AG08396 (cell line): ENCODE measurements around the gene ZNF205.

Experiments used
- DNase-seq: peaks from one replicate; pipeline ENCODE4 v3.0.0; 2012; ENCODE audit warnings: low spot score, mixed read lengths

Gene ZNF205

GRCh38 chr16:3101841-3102470 is 10.4 kb upstream of the ZNF205 start:
- no peak for DNase-seq

- DNase-seq = peak; percentile 96
Observed at GRCh38 chr16:3106205-3106928, 6.0 kb upstream of the ZNF205 start.

DNA sequence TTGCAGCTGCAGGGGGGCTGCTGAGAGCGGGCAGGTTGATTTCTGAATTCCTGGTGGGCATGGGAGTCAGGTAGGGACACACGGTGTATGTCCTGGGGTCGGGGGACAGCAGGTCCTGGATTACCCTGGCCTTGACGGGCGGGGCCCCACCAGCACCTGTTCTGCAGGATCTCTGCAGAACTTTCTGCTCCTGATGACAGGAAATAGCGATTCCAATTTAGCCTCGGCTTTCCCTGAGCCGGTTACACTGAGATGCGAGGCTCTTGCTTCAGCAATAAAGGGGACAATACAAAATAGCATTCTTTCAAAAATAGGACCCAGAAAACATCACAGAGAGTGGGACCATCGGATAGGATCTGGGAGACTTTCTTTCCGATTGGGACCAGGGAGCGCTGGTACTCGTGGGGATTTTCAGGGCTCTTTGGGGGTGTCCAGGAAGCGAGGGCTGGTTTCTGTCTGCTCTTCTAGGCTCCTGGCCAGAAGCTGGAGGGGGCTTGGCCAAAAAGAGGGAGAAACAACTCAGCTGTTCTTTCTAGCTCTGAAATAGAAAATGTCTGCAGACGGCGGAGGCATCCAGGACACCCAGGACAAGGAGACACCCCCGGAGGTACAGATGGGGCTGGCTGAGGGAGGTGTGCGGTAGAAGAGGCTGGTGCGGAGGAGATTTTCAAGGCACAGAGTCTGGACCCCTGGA is 642 bp downstream of the ZNF205 start:
- no peak for DNase-seq

DNA sequence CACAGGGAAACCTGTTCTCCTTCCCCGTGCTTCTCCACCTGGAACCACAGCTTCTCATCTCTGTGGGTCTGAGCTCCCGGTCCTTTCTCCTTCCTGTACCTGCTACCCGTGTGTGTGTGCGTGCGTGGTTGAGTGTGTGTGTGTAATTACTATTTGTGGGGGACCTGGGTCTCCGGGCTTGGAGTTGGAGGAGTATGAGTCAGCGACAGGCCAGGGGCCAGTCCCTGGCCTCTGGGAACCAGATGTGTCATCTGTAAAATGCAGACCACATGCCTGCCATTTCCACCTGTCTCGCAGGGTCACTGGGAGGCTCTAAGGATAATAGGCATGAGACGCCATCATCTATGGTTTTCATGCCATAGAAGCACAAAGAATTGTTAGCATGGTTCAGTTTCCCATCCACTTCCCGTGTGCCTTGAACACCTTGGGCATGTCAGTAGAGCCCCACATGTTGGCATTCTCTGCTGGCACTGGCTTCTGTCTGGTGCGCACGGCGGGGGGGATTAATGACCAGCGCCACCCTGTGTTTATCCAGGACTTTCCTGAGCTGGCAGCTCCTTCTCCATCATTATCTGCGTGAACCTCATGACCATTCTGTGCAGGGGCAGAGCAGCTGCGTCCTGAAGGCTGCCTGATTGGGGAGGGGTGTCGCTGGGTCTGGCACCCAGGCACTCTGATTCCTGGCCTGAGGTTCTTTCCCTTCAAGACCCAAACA is 1.5 kb downstream of the ZNF205 start:
- DNase-seq = no peak

GRCh38 chr16:3115003-3115402 is 2.6 kb downstream of the ZNF205 start:
- DNase-seq = no peak

- no peak for DNase-seq
Observed at GRCh38 chr16:3115561-3115960, 3.2 kb downstream of the ZNF205 start.

- no peak for DNase-seq
Observed at GRCh38 chr16:3118204-3118790, 5.9 kb downstream of the ZNF205 start.

GRCh38 chr16:3118846-3119245 is 6.5 kb downstream of the ZNF205 start:
- DNase-seq = no peak

DNA sequence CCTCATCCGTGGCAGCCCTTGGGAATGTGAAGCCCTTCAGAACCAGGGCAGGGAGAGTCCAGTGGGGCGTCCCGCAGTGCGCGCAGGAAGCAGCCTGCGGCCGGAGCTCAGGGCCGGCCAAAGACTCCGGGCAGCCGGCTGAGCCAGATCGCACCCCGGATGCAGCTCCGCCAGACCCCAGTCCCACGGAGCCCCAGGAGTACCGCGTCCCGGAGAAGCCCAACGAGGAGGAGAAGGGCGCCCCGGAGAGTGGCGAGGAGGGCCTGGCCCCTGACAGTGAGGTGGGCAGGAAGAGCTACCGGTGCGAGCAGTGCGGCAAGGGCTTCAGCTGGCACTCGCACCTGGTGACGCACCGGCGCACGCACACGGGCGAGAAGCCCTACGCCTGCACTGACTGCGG is 6.9 kb downstream of the ZNF205 start:
- DNase-seq = no peak

DNA sequence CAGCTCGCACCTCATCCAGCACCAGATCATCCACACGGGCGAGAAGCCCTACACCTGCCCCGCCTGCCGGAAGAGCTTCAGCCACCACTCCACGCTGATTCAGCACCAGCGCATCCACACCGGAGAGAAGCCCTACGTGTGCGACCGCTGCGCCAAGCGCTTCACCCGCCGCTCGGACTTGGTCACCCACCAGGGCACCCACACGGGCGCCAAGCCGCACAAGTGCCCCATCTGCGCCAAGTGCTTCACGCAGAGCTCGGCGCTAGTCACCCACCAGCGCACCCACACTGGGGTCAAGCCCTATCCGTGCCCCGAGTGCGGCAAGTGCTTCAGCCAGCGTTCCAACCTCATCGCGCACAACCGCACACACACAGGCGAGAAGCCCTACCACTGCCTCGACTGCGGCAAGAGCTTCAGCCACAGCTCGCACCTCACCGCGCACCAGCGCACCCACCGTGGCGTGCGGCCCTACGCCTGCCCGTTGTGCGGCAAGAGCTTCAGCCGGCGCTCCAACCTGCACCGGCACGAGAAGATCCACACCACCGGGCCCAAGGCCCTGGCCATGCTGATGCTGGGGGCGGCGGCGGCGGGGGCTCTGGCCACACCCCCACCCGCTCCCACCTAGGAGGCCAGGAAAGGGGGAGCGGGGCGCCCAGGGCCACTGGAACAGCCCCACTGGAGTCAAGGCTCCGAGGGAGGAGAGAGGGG is 7.5 kb downstream of the ZNF205 start:
- no peak for DNase-seq

- no peak for DNase-seq
Observed at GRCh38 chr16:3120435-3120834, 8.0 kb downstream of the ZNF205 start.

GRCh38 chr16:3121851-3122467 is 9.6 kb downstream of the ZNF205 start:
- DNase-seq = no peak

GRCh38 chr16:3122926-3123570 is 10.7 kb downstream of the ZNF205 start:
- DNase-seq = no peak

DNA sequence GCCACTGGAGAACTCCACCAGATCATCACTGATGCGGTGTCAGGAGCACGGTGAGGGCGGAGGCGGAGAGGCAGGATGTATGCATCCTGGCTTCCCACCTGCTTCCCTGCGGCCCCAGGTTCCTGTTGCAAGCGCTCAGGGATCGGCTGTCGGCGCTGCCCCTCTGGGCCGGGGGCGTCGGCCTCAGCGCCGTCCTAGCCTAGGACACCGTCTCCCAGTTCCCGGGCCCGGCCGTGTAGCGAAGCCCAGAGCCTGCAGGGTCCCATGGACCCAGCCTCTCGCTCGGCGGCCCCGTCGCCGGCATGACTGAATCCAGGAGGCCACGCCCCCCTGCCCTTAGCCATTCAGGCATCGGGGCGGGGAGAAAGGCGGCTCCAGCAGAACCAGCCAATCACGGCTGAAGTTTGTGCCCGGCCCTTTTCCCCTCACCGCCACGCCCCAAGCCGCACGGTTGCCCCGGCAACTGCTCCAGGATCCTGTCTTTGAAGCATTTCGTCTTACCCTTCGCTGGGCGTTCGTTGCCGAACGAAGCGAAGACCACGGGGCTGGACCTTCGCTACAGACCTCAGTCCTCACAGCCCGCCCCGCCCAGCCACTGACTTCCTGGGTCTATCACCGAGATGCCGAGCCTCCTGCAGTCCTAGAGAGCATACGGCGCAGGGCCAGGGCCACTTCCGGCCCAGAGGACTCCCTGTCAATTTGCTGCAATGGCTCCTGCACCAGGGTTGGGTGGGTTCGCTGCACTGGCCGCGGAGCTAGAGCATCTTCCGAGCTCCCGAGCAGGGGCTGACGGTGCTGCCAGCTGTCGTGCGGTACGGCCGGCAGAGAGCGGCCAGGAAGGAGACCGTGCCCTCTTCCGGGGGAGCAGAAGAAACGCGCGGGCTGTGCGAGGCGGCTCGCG is 11.8 kb downstream of the ZNF205 start:
- peak; percentile 96 for DNase-seq

- no peak for DNase-seq
Observed at GRCh38 chr16:3127745-3128144, 15.4 kb downstream of the ZNF205 start.

- peak; percentile 56 for DNase-seq
Observed at GRCh38 chr16:3129137-3130131, 17.0 kb downstream of the ZNF205 start.

GRCh38 chr16:3131755-3132377 is 19.5 kb downstream of the ZNF205 start:
- DNase-seq = no peak

GRCh38 chr16:3133844-3134243 is 21.5 kb downstream of the ZNF205 start:
- no peak for DNase-seq
